OCI-LY1 (cell line): Measurements from ENCODE around the gene CYP2W1.

Experiments used
- H2AFZ ChIP-seq: fragments of 200-600 bp; sonication (generic), shearing (Covaris generic); 2 replicates; pipeline ENCODE4 v1.6.0; 2014; ENCODE audit warnings: antibody characterized with exemption, mild to moderate bottlenecking, low read length
- H3F3A ChIP-seq: fragments of 200-600 bp; sonication (generic), shearing (Covaris generic); 2 replicates; pipeline ENCODE4 v1.6.0; 2014; ENCODE audit warnings: mild to moderate bottlenecking, antibody characterized with exemption, low read length, moderate library complexity; ENCODE audit not compliant: insufficient read depth
- H3K27ac ChIP-seq: fragments of 200-600 bp; sonication (generic); 2 replicates; pipeline ENCODE4 v1.5.1; 2014; ENCODE audit warnings: low read length, mixed run types, mild to moderate bottlenecking, low read depth; ENCODE audit not compliant: poor library complexity, severe bottlenecking
- H3K27me3 ChIP-seq: fragments of 200-600 bp; sonication (generic); 2 replicates; pipeline ENCODE4 v1.6.0; 2014; ENCODE audit warnings: antibody characterized with exemption, mild to moderate bottlenecking, low read length, moderate library complexity; ENCODE audit not compliant: insufficient read depth
- H3K36me3 ChIP-seq: fragments of 200-600 bp; sonication (generic); 2 replicates; pipeline ENCODE4 v1.6.1; 2014; ENCODE audit warnings: mild to moderate bottlenecking, antibody characterized with exemption, low read length, moderate library complexity, mixed read lengths; ENCODE audit not compliant: insufficient read depth
- H3K4me1 ChIP-seq: fragments of 200-600 bp; sonication (generic); 2 replicates; pipeline ENCODE4 v1.5.1; 2014; ENCODE audit warnings: mild to moderate bottlenecking, low read length, moderate library complexity; ENCODE audit not compliant: insufficient read depth, severe bottlenecking
- H3K4me2 ChIP-seq: fragments of 200-600 bp; sonication (generic), shearing (Covaris generic); 2 replicates; pipeline ENCODE4 v1.6.1; 2014; ENCODE audit warnings: low read length
- H3K4me3 ChIP-seq: fragments of 200-600 bp; sonication (generic); 2 replicates; pipeline ENCODE4 v1.5.1; 2014; ENCODE audit warnings: low read length, low read depth, mild to moderate bottlenecking, mixed read lengths; ENCODE audit not compliant: poor library complexity, severe bottlenecking
- H3K79me2 ChIP-seq: fragments of 200-600 bp; shearing (Covaris generic); 2 replicates; pipeline ENCODE4 v1.6.1; 2016; ENCODE audit warnings: mixed run types, low read length, mixed read lengths; ENCODE audit not compliant: insufficient read depth
- H3K9ac ChIP-seq: fragments of 200-600 bp; sonication (generic), shearing (Covaris generic); 2 replicates; pipeline ENCODE4 v1.6.1; 2014; ENCODE audit warnings: mild to moderate bottlenecking, low read length, mixed read lengths
- H3K9me2 ChIP-seq: fragments of 200-600 bp; sonication (generic), shearing (Covaris generic); 2 replicates; pipeline ENCODE4 v1.6.1; 2014; ENCODE audit warnings: low read depth, mild to moderate bottlenecking, low read length, mixed read lengths
- H3K9me3 ChIP-seq: fragments of 200-600 bp; shearing (Covaris generic); 2 replicates; pipeline ENCODE4 v1.6.1; 2014; ENCODE audit warnings: low read length, mixed read lengths
- H4K20me1 ChIP-seq: fragments of 200-600 bp; sonication (generic), shearing (Covaris generic); 2 replicates; pipeline ENCODE4 v1.6.0; 2016; ENCODE audit warnings: mild to moderate bottlenecking, low read length; ENCODE audit not compliant: insufficient read depth
- CTCF ChIP-seq: fragments of 200-600 bp; sonication (generic), shearing (Covaris generic); IDR thresholded peaks from 2 replicates; pipeline ENCODE4 v1.5.1; 2017; ENCODE audit warnings: mild to moderate bottlenecking, antibody characterized with exemption, low read length, moderate library complexity, mixed read lengths
- EZH2 ChIP-seq: fragments of 200-600 bp; sonication (generic), shearing (Covaris generic); IDR thresholded peaks from 2 replicates; pipeline ENCODE4 v1.8.0; 2017; ENCODE audit warnings: borderline replicate concordance, mixed run types, mild to moderate bottlenecking, antibody characterized with exemption, low read length, moderate library complexity, mixed read lengths

Gene CYP2W1

DNA sequence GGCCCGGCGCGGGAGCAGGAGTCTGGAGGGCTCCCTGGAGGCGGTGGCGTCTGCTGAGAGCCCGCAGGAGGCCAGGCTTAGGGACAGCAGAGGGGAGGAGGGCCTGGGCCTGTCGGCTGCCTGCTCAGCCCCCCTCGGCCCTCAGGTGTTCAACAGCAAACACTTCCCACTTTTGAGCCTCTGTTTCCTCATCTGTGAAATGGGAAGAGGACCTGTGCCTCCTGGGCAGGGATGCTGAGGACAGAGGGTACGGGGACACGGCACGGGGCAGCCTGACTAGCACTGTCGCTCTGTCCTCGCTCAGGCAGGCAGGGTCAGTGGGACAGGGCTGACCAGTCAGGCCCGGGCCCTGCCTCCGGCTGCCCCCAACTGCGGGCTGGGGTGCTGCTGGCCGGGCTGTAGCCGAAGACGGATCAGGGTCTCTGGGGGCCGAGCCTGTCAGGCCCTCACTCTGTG, 663 bp downstream of the CYP2W1 start:
- no peak overlapping the region for H3K27ac ChIP-seq
- TF ChIP-seq CTCF (no peak), EZH2 (no peak)
- H3K9ac ChIP-seq: no peak overlapping the region
- no peak overlapping the region for H3K4me3 ChIP-seq
- H2AFZ ChIP-seq: no peak overlapping the region
- H3K4me2 ChIP-seq: no peak overlapping the region
- no peaks in the 10 kb centered on the region for H3K36me3 ChIP-seq
- H3F3A ChIP-seq: no peaks in the 10 kb centered on the region
- peaks cover 5% of the 10 kb centered on the region; the same call in 1 of the 2 replicates for H3K27me3 ChIP-seq
- no peaks in the 10 kb centered on the region for H3K9me2 ChIP-seq
- H3K4me1 ChIP-seq: peaks cover 8% of the 10 kb centered on the region
- H3K9me3 ChIP-seq: no peaks in the 10 kb centered on the region
- H4K20me1 ChIP-seq: no peaks in the 10 kb centered on the region
- no peaks in the 10 kb centered on the region for H3K79me2 ChIP-seq

GRCh38 chr7:984361-985126, 1.6 kb downstream of the CYP2W1 start:
- H3K27ac ChIP-seq: no peak overlapping the region

GRCh38 chr7:985127-985416, 2.1 kb downstream of the CYP2W1 start:
- no peak overlapping the region for H3K4me2 ChIP-seq
- no peak overlapping the region for H3K9ac ChIP-seq
- H3K27me3 ChIP-seq: 0 out of 2 replicates have a peak, but pooled peaks cover 7% of the 10 kb centered on the region
- no peaks in the 10 kb centered on the region for H3K9me3 ChIP-seq
- H2AFZ ChIP-seq: no peak overlapping the region
- no peaks in the 10 kb centered on the region for H3F3A ChIP-seq
- no peaks in the 10 kb centered on the region for H3K79me2 ChIP-seq
- no peak overlapping the region for H3K4me3 ChIP-seq
- TF ChIP-seq CTCF (no peak), EZH2 (no peak)
- H3K27ac ChIP-seq: no peak overlapping the region
- peaks cover 6% of the 10 kb centered on the region for H3K4me1 ChIP-seq
- H3K36me3 ChIP-seq: no peaks in the 10 kb centered on the region
- no peaks in the 10 kb centered on the region for H4K20me1 ChIP-seq
- no peaks in the 10 kb centered on the region for H3K9me2 ChIP-seq

More at GRCh38 chr7:984361-985126, 1.6 kb downstream of the CYP2W1 start:
- H3K9me3 ChIP-seq: no peaks in the 10 kb centered on the region
- H3K27me3 ChIP-seq: 0 out of 2 replicates have a peak, but pooled peaks cover 7% of the 10 kb centered on the region
- H3K9ac ChIP-seq: no peak overlapping the region
- no peak overlapping the region for H3K4me3 ChIP-seq
- TF ChIP-seq CTCF (no peak), EZH2 (no peak)
- H3K79me2 ChIP-seq: no peaks in the 10 kb centered on the region
- no peaks in the 10 kb centered on the region for H3F3A ChIP-seq
- H3K4me2 ChIP-seq: no peak overlapping the region
- H3K9me2 ChIP-seq: no peaks in the 10 kb centered on the region
- no peaks in the 10 kb centered on the region for H4K20me1 ChIP-seq
- H3K36me3 ChIP-seq: no peaks in the 10 kb centered on the region
- H2AFZ ChIP-seq: no peak overlapping the region
- peaks cover 8% of the 10 kb centered on the region for H3K4me1 ChIP-seq
